GM21367 (cell line): Measurements from ENCODE around the gene SPATA46.
"Not testable (repeated sequence)": the region's sequence is repeated elsewhere in the genome, so short reads cannot be mapped to it uniquely, and the experiment has no call there.

Source experiments
- ATAC-seq: cut with Tn5 transposase; IDR thresholded peaks from one replicate; pipeline ENCODE4 v1.9.1; 2021; ENCODE audit not compliant: unreplicated experiment

SPATA46 gene

DNA sequence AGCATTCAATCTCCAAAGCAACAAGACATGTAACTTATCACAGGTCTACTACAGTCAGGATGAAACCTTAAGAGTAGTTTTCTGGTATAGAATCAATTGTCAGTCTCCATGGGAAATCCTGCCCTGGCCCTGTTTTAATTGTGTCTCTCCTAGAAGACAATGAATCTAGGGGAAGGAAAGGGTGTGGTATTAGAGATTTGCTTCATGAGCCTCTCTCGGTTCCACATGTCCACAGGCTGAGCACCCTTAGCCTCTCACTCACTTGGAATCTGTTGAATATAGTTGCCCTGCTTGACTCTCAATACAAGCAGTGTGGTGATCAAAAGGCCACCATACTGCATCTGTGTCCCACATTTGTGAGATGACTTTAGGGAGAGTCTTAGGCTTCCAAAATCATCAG is 17.7 kb downstream of the SPATA46 start:
- ATAC-seq = no peak

DNA sequence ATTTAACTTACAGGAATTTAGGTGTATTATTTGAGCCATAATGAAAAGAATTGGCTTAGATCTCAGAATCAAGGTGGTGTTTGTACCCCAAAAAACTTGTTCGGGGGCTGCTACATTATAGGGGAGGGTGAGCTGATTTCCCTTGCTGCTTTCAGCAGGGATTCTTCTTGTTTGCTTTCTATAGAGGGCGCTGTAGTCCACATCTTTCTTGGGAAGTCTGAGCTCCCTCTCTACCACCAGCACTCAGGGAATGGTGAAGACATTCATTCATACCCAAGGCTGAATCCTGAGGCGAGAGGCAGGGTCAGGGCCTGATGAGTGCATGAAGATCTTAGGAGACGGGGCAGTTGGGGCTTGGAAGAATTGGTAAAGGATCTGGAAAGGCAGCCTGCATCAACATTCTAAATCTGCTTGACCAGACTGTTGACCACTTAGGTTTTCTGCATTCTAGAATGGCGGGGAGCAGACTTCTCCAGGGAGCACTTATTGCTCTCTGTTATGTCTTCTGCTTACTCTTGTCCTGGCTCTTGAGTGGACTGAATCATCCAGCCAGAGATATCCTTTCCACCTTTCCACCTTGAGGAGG is 18.9 kb downstream of the SPATA46 start:
- ATAC-seq = no peak

- no peak for ATAC-seq
Measured at GRCh38 chr1:162353702-162354101, 23.0 kb downstream of the SPATA46 start.

DNA sequence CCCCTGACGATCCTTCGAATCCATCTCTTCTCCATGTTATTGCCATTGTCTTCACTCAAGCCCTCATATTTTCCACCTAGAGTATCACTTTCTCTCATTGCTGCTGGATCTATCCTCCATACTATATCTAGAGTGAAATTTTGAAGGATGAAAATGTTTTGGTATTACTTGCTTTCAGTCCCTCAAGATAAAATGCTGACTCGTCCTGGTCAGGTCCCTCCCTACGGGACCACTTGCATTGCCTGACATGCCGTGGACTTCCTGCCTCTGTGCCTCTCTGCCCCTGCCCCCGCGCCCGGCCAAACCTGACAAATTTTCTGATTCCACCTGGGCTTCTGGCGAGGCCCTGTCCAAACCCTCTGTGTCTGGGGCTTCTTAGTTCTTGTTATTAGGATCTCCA is 23.6 kb downstream of the SPATA46 start:
- no peak for ATAC-seq

GRCh38 chr1:162351874-162352273 is 24.8 kb downstream of the SPATA46 start:
- ATAC-seq = not testable (repeated sequence)

GRCh38 chr1:162351246-162351842 is 25.3 kb downstream of the SPATA46 start:
- ATAC-seq = no peak

DNA sequence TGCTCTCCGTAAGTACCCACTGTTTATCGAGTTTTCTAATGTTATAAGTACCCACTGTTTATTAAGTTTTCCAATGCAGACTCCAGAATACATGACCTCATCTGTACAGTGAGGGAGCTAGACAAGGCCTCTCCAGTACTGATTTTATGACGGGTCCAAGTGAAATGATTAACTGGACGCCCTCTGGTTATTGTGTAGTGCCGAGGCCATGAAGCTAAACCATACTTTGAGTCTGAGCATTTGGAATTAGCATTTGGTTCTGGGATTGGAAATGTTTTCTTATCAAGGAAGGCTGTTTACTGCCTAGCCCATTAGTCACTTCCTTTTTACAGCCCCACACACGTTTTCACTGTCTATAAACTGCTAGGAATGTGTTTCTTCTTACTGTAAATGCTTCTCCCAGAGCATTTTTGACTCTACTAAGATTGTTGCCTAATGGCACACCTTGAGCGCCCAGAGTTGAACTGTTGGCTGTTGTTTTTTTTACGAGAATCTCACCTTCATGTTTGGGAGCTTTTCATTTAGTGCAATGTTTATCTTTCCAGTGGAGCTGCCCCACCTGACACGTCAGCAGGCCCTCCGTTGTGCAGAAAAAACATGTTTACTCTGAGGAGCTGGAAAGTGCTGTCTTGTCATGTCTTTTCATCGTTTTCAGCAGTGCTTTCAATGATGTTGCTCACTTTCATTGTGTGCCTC is 26.9 kb downstream of the SPATA46 start:
- no peak for ATAC-seq

DNA sequence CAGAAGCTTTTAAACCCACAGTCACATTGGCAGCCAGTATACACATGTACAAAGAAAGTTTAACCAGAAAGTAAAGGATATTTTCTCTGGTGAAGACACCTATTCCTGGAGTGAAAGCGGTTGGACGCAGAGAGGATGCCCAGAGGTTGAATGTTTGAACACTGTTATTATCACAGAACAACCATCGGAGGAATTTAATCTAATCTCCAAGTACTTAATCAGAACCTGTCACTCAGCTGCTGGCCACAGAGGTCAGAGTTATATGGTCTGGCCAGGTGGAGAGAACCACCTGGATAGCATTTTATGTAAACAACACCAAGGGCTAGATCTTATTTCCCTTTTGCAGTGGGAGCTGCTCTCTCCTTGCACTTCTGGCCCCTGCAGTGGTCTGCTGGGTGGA is 29.4 kb downstream of the SPATA46 start:
- no peak for ATAC-seq

- no peak for ATAC-seq
Measured at GRCh38 chr1:162343470-162343869, 33.2 kb downstream of the SPATA46 start.

GRCh38 chr1:162342452-162342983 is 34.1 kb downstream of the SPATA46 start:
- no peak for ATAC-seq

- no peak for ATAC-seq
Measured at GRCh38 chr1:162336621-162337285, 39.9 kb downstream of the SPATA46 start.

DNA sequence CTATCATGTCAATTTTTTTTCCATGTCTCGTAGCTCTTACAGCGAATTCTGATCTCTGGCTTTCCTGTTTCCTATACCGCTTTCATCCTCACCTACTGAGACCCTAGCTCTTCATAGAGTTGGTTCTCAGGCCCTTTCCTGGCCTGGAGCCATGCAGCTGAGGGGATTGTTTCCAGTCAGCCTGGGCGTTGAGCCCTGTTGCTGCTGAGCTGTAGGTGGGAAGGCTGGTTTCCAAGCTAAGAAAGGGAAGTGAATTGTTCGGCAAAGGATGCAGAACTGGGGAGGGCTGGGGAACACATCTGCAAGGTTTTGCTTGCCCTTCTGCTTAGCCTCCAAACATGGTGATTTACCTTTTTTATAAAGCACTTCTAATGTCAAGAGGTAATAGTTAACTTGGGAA is 41.5 kb downstream of the SPATA46 start:
- ATAC-seq = no peak

DNA sequence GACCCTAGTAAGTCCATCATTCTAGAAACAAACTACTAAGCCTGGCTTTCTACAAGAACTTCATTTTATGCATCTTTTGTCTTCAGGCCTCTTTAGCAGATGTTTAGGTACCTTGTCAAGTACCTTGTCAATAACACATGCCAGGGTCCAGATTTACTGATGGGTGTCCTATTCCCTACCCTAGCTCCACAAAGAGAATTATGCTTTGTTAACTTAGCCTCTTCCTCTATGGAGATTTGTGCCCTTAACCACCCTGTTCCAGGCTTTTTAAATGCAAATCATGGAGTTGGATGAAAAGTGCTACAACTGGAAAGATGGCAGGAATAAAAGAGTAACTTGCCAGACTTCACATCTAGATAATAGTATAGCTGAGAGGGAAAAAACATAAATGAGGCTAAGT is 42.7 kb downstream of the SPATA46 start:
- no peak for ATAC-seq

GRCh38 chr1:162329826-162330225 is 46.8 kb downstream of the SPATA46 start:
- ATAC-seq = no peak

- ATAC-seq = no peak
Measured at GRCh38 chr1:162328512-162328911, 48.1 kb downstream of the SPATA46 start.

DNA sequence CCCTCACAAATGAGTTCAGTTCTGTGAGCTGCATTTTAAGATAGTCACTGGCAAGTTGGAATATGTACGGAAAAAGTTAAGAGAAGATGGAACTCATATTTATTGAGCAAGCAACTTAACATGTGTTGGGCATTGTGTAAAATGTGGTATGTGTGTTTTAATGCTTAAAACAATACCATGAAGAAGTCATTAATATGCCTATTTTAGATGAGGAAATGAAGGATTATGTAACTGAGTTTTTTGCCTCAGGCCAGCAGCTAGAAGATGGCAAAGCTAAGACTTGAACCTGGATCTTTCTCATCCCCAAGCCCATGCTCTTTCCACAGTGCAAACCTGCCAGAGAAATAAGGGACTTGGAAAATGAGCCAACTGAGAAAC is 48.9 kb downstream of the SPATA46 start:
- no peak for ATAC-seq

DNA sequence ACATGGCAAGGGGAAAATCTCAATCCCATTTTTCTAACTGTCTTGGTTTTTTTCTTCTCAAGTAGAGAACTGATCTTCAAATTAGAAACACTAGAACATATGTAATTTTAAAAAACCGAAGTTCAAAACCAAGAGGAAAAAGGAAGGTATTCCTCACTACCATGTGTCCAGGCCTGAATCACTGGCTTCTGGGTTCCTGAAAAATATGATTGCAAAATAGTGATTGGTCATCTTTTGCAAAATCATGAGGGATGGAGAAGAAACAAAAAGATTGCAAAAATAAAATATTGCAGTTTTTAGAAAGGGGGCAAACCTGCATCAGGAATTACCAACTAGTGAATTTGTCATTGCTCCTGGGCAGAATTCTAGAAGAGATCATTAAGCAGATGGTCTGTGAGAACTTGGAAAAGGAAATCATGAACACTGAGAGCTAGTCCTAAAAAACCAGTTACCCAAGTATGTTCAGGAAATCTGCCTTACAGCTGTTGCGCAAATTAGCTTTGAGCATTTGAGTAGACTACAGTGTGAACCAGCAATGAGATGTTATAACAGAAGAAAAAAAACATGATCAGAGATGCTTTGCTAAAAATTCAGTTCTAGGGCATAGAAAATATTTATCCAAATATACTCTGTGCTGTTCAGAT is 49.4 kb downstream of the SPATA46 start:
- ATAC-seq = no peak

GRCh38 chr1:162326559-162326958 is 50.1 kb downstream of the SPATA46 start:
- no peak for ATAC-seq

DNA sequence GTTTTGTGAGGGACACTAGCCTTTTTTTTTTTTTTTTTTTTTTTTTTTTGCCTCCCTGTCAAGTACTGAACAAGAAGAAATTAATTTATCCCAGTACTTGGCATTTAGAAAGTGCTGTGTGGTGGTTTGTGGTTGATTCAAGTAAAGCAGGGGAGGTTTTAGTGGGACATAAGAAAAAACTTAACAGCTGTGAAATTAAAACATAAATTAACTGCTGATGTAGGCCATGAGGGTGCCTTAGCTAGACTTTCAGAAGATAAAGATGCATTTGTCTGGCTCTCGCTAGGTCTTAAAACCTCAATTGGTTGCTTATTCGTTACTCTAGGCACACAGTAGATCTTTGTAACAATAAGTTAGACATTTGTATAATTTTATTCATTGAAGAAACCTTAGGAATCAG is 52.3 kb downstream of the SPATA46 start:
- no peak for ATAC-seq
